ENCODE measurements around the gene RNF111. TPM values are rescaled to one million over a fixed set of nuclear protein-coding genes. Genes with fewer than 3 reads are reported as not detected.

Gene RNF111
- total and polyA plus RNA-seq, 9 of the 15 experiments (the other 6 are each of a cell fraction or from before 2014, with no cell fraction given) = 7.9 to 26.0 (median 14.4) TPM

DNA sequence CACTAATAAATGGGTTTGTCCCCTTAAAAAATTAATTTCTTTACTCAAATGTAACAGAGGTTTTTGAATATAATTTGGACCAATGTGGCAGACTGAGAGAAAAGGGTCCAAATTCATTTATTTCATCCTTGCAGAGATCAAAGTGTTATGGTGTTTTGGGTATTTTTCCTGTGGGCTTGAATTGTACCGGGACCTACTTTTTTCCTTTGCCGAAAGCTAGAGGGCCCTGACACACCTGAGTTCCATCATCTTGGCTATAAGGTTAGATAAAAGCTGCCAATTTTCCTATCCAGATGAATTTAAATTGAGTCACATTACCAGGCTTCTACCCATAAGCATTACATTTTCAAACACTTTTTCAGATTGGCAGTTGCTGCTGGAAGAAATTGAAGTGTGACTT, 118.4 kb downstream of the RNF111 start:
- POLR2A ChIA-PET = interaction anchor here (0.7 to 4.6 kb wide), 7 partner anchors 8 to 119 kb away, joined by 3 to 27 read pairs (median 4); no protein-coding TSS in a partner anchor
- peak in 2 of 4 experiments; percentile 21 to 27 for DNase-seq (ENCODE audit: extremely low read depth in 1 of 4, low spot score in 3 of 4)
- peak overlapping the region; percentile 82 for H3K4me3 ChIP-seq

More for the DNA sequence above, 118.4 kb downstream of the RNF111 start:
- Histone ChIP-seq H3K4me2 (ENCODE audit: insufficient read depth, low read length) (peak overlapping the region; percentile 87), H3K79me2 (ENCODE audit: control insufficient read depth, insufficient read depth, low read length) (peaks cover 40% of the 10 kb centered on the region), H3K9me1 (ENCODE audit: control insufficient read depth, insufficient read depth, low read length) (no peaks in the 10 kb centered on the region), H3K9ac (ENCODE audit: insufficient read depth in 1 of 2, low read depth in 2 of 2, low read length in 2 of 2) (peak overlapping the region; percentile 97; a peak in 2 of 4 replicates), H4K20me1 (replicated peaks; ENCODE audit: control insufficient read depth, insufficient read depth, low read length) (no peaks in the 10 kb centered on the region; the same call in 1 of the 2 replicates), H3K4me1 (replicated peaks in 1 of 2; ENCODE audit: control insufficient read depth in 2 of 2, insufficient read depth in 2 of 2, low read length in 2 of 2) (peaks cover 3 to 7% of the 10 kb centered on the region in 2 experiments; a peak in 3 of 5 replicates), H3K27me3 (ENCODE audit: control insufficient read depth in 2 of 2, insufficient read depth in 2 of 2, low read length in 2 of 2) (no peaks in the 10 kb centered on the region), H2AFZ (ENCODE audit: low read depth, low read length) (peak overlapping the region; percentile 95), H3K27ac (ENCODE audit: extremely low read depth, low read depth, low read length) (peak overlapping the region; percentile 95), H3K36me3 (ENCODE audit: control insufficient read depth, insufficient read depth, low read length) (peaks cover 38% of the 10 kb centered on the region), H3K9me3 (replicated peaks; ENCODE audit: control insufficient read depth, insufficient read depth, low read depth, low read length) (no peaks in the 10 kb centered on the region)
- in situ Hi-C loops (cut with MboI) (no loop called here), intact Hi-C loops (cut with micrococcal nuclease) (loop anchor here (5.0 kb wide), 1 partner anchor 119 kb away; the partner anchor contains the start of gene RNF111)
- CTCF ChIA-PET (ENCODE audit: low intra/inter-chr PET ratio) = interaction anchor here (0.8 kb wide), 1 partner anchor 33 kb away, joined by 3 read pairs; no protein-coding TSS in a partner anchor
- 0% methylated on average over 2 of the region's 2 CpGs for WGBS (ENCODE audit: insufficient coverage, low coverage, missing lambda C conversion rate)
- BruUV-seq (replicated peaks) = no TSS peak
- FAIRE-seq = no peak
- 0 out of 2 replicates have a peak, but pooled peaks have one; percentile 9 for TF ChIP-seq ZEB2 (IDR thresholded peaks at IDR 0.05)
- 0 out of 2 replicates have a peak, but pooled peaks have one; percentile 10 for TF ChIP-seq STAT5A (IDR thresholded peaks at IDR 0.05; ENCODE audit: borderline replicate concordance, low read length)
- TF ChIP-seq NR1H2 (CRISPR knock-in tag; IDR thresholded peaks at IDR 0.05) = no peak
- peak in 1 of 2 experiments; percentile 13; a peak in 1 of 4 replicates for TF ChIP-seq RAD21 (CRISPR knock-in tag; conservative IDR thresholded peaks at IDR 0.05 in 1 of 2, IDR thresholded peaks at IDR 0.05 in 1 of 2)
- TF ChIP-seq, protein P1, sequence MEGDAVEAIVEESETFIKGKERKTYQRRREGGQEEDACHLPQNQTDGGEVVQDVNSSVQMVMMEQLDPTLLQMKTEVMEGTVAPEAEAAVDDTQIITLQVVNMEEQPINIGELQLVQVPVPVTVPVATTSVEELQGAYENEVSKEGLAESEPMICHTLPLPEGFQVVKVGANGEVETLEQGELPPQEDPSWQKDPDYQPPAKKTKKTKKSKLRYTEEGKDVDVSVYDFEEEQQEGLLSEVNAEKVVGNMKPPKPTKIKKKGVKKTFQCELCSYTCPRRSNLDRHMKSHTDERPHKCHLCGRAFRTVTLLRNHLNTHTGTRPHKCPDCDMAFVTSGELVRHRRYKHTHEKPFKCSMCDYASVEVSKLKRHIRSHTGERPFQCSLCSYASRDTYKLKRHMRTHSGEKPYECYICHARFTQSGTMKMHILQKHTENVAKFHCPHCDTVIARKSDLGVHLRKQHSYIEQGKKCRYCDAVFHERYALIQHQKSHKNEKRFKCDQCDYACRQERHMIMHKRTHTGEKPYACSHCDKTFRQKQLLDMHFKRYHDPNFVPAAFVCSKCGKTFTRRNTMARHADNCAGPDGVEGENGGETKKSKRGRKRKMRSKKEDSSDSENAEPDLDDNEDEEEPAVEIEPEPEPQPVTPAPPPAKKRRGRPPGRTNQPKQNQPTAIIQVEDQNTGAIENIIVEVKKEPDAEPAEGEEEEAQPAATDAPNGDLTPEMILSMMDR (IDR thresholded peaks at IDR 0.05 in 2 of 3, conservative IDR thresholded peaks at IDR 0.05 in 1 of 3; ENCODE audit: insufficient read depth in 2 of 3, low read depth in 1 of 3, low read length in 3 of 3) = peak in 2 of 3 experiments; percentile 14 to 33; a peak in 2 of 6 replicates
- TF ChIP-seq ZNF134 (CRISPR knock-in tag; conservative IDR thresholded peaks at IDR 0.05) = no peak
- TF ChIP-seq, protein P2, sequence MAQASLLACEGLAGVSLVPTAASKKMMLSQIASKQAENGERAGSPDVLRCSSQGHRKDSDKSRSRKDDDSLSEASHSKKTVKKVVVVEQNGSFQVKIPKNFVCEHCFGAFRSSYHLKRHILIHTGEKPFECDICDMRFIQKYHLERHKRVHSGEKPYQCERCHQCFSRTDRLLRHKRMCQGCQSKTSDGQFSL (CRISPR knock-in tag; IDR thresholded peaks at IDR 0.05) = no peak
- TF ChIP-seq, protein P2 (tag; IDR thresholded peaks at IDR 0.05) = 0 out of 4 replicates have a peak, but pooled peaks of 1 of the 2 experiments have one; percentile 0
- no peak for ATAC-seq

Data from K562 (cell line).